Esophagus squamous epithelium (tissue), 4 donors: ENCODE measurements around the gene MED13L.

Experiments used
- CTCF ChIP-seq, 6 experiments: fragments of 450-650 bp in 4 of 6; fragments of 200-600 bp in 2 of 6; sonication (generic) in 2 of 6; IDR thresholded peaks; one replicate each; pipeline ENCODE4 v1.5.1; 2016 to 2019; ENCODE audit warnings: antibody characterized with exemption in 6 of 6, mild to moderate bottlenecking in 4 of 6, moderate library complexity in 4 of 6
- POLR2A ChIP-seq, 4 donors: fragments of 450-650 bp; IDR thresholded peaks; one replicate each; pipeline ENCODE4 v1.6.1; 2017; ENCODE audit warnings: antibody characterized with exemption in 4 of 4, mild to moderate bottlenecking in 4 of 4, moderate library complexity in 3 of 4

- TF ChIP-seq POLR2A (IDR thresholded peaks at IDR 0.05) (no peak), CTCF (IDR thresholded peaks at IDR 0.05) (no peak)
Observed at GRCh38 chr12:115990241-115990640, 287.3 kb downstream of the MED13L start.
